Inflammatory macrophage treated with lipopolysaccharide for 1 hour (primary cell): Measurements from ENCODE around the gene ZG16B.
A peak's percentile ranks its signal among the peaks of the same experiment; 100 is the strongest.

Experiments used
- DNase-seq, 2 donors: peaks; one replicate each; pipeline ENCODE4 v3.0.0-alpha.2; 2020 to 2022

The ZG16B gene

GRCh38 chr16:2871926-2872325 lies 41.8 kb downstream of the ZG16B start:
- DNase-seq, result no peak

GRCh38 chr16:2874032-2874911 lies 44.2 kb downstream of the ZG16B start:
- DNase-seq, result no peak

- DNase-seq, result peak; percentile 66 to 88
These were observed 44.8 kb downstream of the ZG16B start for GRCh38 chr16:2874912-2875362.

GRCh38 chr16:2879854-2880508 lies 49.9 kb downstream of the ZG16B start:
- DNase-seq, result no peak
